RWPE1 (cell line): ENCODE results near the gene TRAM2.
"Not testable (repeated sequence)": the region's sequence is repeated elsewhere in the genome, so short reads cannot be mapped to it uniquely, and the experiment has no call there.

ENCODE experiments used
- CTCF ChIA-PET: fragments of 350-600 bp; sonication (Branson Sonifier 250); formaldehyde crosslinking; extraction: SDS; loops from one replicate; lab custom pipeline; 2021; lab: Yijun Ruan, JAX
- POLR2A ChIA-PET: fragments of 400-600 bp; formaldehyde crosslinking; extraction: SDS; loops from one replicate; lab custom pipeline; 2020; ENCODE audit warnings: antibody characterized with exemption; ENCODE audit not compliant: low non-redundant PET; lab: Yijun Ruan, JAX
- DNase-seq: peaks from one replicate; pipeline ENCODE4 v3.0.0; 2012; ENCODE audit warnings: low spot score
- H3K27ac ChIP-seq: fragments of 450-650 bp; 2 replicates; pipeline ENCODE4 v1.5.1; 2017
- CTCF ChIP-seq: fragments of 450-650 bp; conservative IDR thresholded peaks from 2 replicates; pipeline ENCODE4 v1.5.1; 2017; ENCODE audit warnings: low read depth, mild to moderate bottlenecking

The TRAM2 gene

DNA sequence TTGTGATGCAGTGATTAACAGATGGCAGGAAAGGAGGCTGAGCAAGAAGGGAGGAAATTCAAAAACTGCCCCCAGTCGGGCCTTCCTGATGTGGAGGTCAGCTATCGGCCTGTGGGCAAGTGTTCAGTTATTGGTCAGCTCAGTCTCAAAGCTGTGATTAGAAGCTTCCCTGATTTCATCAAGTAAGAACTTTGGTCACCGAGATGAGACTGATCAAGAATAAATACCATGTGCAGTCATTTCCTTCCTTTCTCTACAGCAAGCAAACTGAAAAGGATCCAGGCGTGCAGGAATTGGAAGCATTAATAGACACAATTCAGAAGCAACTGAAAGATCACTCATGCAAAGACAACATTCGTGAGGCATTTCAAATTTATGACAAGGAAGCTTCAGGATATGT is 87.0 kb downstream of the TRAM2 start:
- no peak overlapping the region for H3K27ac ChIP-seq
- no peak for DNase-seq
- ChIA-PET CTCF (interaction anchor here (0.6 to 0.7 kb wide), 3 partner anchors 36 to 132 kb away, joined by 4 to 5 read pairs (median 4); no protein-coding TSS in a partner anchor), POLR2A (no interaction called here)
- TF ChIP-seq CTCF = no peak

DNA sequence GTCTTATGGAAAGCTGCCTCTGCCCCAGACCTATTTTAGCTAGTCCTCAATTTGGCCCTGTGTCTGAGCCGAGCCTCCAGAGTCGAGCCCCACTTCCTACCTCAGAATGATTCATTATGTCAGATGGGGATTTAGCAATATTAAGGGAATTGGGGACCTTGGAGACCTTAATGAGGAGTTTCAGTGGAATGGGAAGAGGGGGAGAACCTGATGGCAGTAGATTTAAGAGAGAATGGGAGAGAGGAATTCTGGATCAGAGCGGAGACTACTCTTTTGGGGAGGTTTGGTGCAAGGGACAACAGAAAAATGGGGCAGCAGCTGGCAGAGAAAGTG is 93.2 kb downstream of the TRAM2 start:
- no peak overlapping the region for H3K27ac ChIP-seq
- TF ChIP-seq CTCF = no peak
- no peak for DNase-seq
- POLR2A ChIA-PET = no interaction called here
- CTCF ChIA-PET = interaction anchor here (0.7 kb wide), 1 partner anchor 29 kb away, joined by 3 read pairs; no protein-coding TSS in a partner anchor

GRCh38 chr6:52482903-52483670 is 93.8 kb downstream of the TRAM2 start:
- POLR2A ChIA-PET = no interaction called here
- H3K27ac ChIP-seq = no peak overlapping the region
- no peak for DNase-seq
- TF ChIP-seq CTCF = no peak
- CTCF ChIA-PET = interaction anchor here (0.6 to 0.7 kb wide), 2 partner anchors 28 to 132 kb away, joined by 3 to 6 read pairs; no protein-coding TSS in a partner anchor

- DNase-seq = no peak
- POLR2A ChIA-PET = no interaction called here
- CTCF ChIA-PET = no interaction called here
- no peak overlapping the region for H3K27ac ChIP-seq
- TF ChIP-seq CTCF = no peak
Measured at GRCh38 chr6:52475307-52475706, 101.6 kb downstream of the TRAM2 start.

- TF ChIP-seq CTCF = no peak
- ChIA-PET POLR2A (no interaction called here), CTCF (no interaction called here)
- no peak for DNase-seq
- no peak overlapping the region for H3K27ac ChIP-seq
Measured at GRCh38 chr6:52474173-52474572, 102.7 kb downstream of the TRAM2 start.

GRCh38 chr6:52461194-52461593 is 115.7 kb downstream of the TRAM2 start:
- H3K27ac ChIP-seq, DNase-seq, POLR2A ChIA-PET: not testable (repeated sequence)
- CTCF ChIA-PET = interaction anchor here (1.1 kb wide), 1 partner anchor 31 kb away, joined by 3 read pairs; no protein-coding TSS in a partner anchor

DNA sequence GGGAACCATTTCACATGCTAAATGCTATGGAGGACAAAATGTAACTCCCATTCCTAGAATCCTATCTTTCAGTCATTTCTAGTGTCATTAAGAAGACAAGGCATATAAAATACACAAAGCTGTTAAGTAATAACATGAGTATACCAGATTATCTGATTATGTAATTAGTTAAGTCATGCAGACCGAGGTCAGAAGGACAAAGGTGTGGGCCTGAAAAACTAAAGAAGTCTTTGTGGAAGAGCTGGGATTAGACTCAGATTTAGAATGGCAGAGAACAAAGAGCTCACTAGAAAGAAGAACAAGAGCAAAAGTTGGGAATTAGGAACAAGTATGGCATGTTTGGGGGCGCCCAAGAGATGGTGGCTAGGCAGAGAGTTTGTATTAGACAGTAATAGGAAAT is 119.8 kb downstream of the TRAM2 start:
- ChIA-PET POLR2A (no interaction called here), CTCF (interaction anchor here (0.6 kb wide), 1 partner anchor 537 kb away, joined by 4 read pairs; no protein-coding TSS in a partner anchor)
- H3K27ac ChIP-seq = no peak overlapping the region
- TF ChIP-seq CTCF = no peak
- no peak for DNase-seq
